22Rv1 (cell line): ENCODE data around the gene NEMP1.

ENCODE experiments used
- ZFX ChIP-seq: fragments of 450-650 bp; IDR thresholded peaks from 2 replicates; pipeline ENCODE4 v1.6.1; 2017; ENCODE audit warnings: antibody characterized with exemption, borderline replicate concordance
- TF ChIP-seq, protein P1 (sequence below): fragments of 450-650 bp; IDR thresholded peaks from 2 replicates; pipeline ENCODE4 v1.5.1; 2017; ENCODE audit warnings: mild to moderate bottlenecking

DNA sequence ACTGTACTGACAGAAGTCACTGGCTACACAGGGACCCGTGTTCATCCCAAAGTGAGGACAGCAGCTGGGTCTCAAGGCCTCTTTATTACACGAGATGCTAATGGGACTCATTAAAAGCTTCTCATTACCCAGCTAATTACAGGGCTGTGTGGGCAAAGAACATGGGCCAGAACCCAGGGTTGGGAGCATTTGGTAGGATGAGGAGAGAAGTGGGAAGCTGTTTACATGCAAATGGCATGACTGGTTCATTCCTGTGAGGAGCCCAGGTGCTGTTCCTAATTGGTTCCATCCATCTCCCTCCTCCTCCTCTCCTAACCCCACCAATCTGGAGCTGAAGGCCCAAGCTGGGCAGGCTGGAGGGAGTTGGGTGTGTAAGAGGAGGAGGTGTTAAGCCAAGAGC lies 53.4 kb downstream of the NEMP1 start:
- TF ChIP-seq, protein P1, sequence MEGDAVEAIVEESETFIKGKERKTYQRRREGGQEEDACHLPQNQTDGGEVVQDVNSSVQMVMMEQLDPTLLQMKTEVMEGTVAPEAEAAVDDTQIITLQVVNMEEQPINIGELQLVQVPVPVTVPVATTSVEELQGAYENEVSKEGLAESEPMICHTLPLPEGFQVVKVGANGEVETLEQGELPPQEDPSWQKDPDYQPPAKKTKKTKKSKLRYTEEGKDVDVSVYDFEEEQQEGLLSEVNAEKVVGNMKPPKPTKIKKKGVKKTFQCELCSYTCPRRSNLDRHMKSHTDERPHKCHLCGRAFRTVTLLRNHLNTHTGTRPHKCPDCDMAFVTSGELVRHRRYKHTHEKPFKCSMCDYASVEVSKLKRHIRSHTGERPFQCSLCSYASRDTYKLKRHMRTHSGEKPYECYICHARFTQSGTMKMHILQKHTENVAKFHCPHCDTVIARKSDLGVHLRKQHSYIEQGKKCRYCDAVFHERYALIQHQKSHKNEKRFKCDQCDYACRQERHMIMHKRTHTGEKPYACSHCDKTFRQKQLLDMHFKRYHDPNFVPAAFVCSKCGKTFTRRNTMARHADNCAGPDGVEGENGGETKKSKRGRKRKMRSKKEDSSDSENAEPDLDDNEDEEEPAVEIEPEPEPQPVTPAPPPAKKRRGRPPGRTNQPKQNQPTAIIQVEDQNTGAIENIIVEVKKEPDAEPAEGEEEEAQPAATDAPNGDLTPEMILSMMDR = no peak
- no peak for TF ChIP-seq ZFX
